GM12878 (cell line): ENCODE data around the gene RNASE12. TPM values are rescaled to one million over a fixed set of nuclear protein-coding genes. Genes with fewer than 3 reads are reported as not detected.

ENCODE experiments used
- polyA plus RNA-seq, 11 experiments: library from polyadenylated mRNA; depleted of rRNA in 4 of 11; unstranded in 6 of 11; stranded (reverse) in 5 of 11; fragments of >200 nt; fragmentation: Nextera tagmentation in 4 of 11; fragmentation: Illumina TruSeq in 1 of 11; extraction: Ambion mirVana in 4 of 11; extraction: Trizol in 1 of 11; gene quantifications; 1 replicate in 1 of 11; 2 replicates in 10 of 11; pipeline versions ENCODE4 v1.2.1 to v1.2.3, GENCODE V29; 2011 to 2016; ENCODE audit warnings: inconsistent platforms in 2 of 11, missing spikeins in 2 of 11, low read depth in 1 of 11
- total RNA-seq, 4 experiments: library from RNA; depleted of rRNA in 3 of 4; stranded (reverse); fragments of >200 nt in 3 of 4; fragmentation: Illumina TruSeq in 1 of 4; extraction: Trizol in 1 of 4; gene quantifications; 2 replicates each; pipeline versions ENCODE4 v1.2.1 to v1.2.3, GENCODE V29; 2013 to 2021

Gene RNASE12
- total and polyA plus RNA-seq, 10 of the 15 experiments (the other 5 are each of a cell fraction or from before 2014, with no cell fraction given) = not detected

Other genes with a start within 250 kb of the RNASE12 start
Only the 7 nearest of the 17 such genes appear.
- 145 and 161 TPM in 2 replicates for gene PNP, start 122.0 kb downstream of the RNASE12 start, total RNA-seq (2014; rRNA removed)
- gene PNP, start 122.0 kb downstream of the RNASE12 start, total RNA-seq (2014; rRNA removed; fragmentation: Illumina TruSeq; extraction: Trizol) = 185 and 198 TPM in 2 replicates
- gene PNP, start 122.0 kb downstream of the RNASE12 start, total RNA-seq (2021) = 129 and 131 TPM in 2 replicates
- gene PNP, start 122.0 kb downstream of the RNASE12 start, polyA plus RNA-seq (2011; rRNA removed) = 202 and 215 TPM in 2 replicates
- 196 and 211 TPM in 2 replicates for gene PNP, start 122.0 kb downstream of the RNASE12 start, polyA plus RNA-seq (2014; fragmentation: Illumina TruSeq; extraction: Trizol)
- 100 to 1,000 TPM; 103 to 123 TPM for gene PNP, start 122.0 kb downstream of the RNASE12 start, polyA plus RNA-seq (2014; fragmentation: Nextera tagmentation; extraction: Ambion mirVana)
- gene PNP, start 122.0 kb downstream of the RNASE12 start, polyA plus RNA-seq (2014; rRNA removed) = 137 and 146 TPM in 2 replicates
- 100 to 1,000 TPM; 124 to 131 TPM for gene PNP, start 122.0 kb downstream of the RNASE12 start, polyA plus RNA-seq (2016; fragmentation: Nextera tagmentation; extraction: Ambion mirVana)
- gene RNASE10, start 85.8 kb downstream of the RNASE12 start, total RNA-seq (2014; rRNA removed) = not detected in 2 replicates
- not detected in 2 replicates for gene RNASE10, start 85.8 kb downstream of the RNASE12 start, total RNA-seq (2014; rRNA removed; fragmentation: Illumina TruSeq; extraction: Trizol)
- gene RNASE10, start 85.8 kb downstream of the RNASE12 start, total RNA-seq (2021) = 0.21 and 0.44 TPM in 2 replicates
- gene RNASE10, start 85.8 kb downstream of the RNASE12 start, polyA plus RNA-seq (2011; rRNA removed) = not detected in 2 replicates
- gene RNASE10, start 85.8 kb downstream of the RNASE12 start, polyA plus RNA-seq (2014; fragmentation: Illumina TruSeq; extraction: Trizol) = not detected in 2 replicates
- gene RNASE10, start 85.8 kb downstream of the RNASE12 start, polyA plus RNA-seq (2014; fragmentation: Nextera tagmentation; extraction: Ambion mirVana) = not detected
- 0.19 TPM in 1 of 2 replicates, not detected in the other for gene RNASE10, start 85.8 kb downstream of the RNASE12 start, polyA plus RNA-seq (2014; rRNA removed)
- under 1 TPM; 0.13 to 0.18 TPM for gene RNASE10, start 85.8 kb downstream of the RNASE12 start, polyA plus RNA-seq (2016; fragmentation: Nextera tagmentation; extraction: Ambion mirVana)
- not detected in 2 replicates for gene RNASE9, start 30.3 kb downstream of the RNASE12 start, total RNA-seq (2014; rRNA removed)
- gene RNASE9, start 30.3 kb downstream of the RNASE12 start, total RNA-seq (2014; rRNA removed; fragmentation: Illumina TruSeq; extraction: Trizol) = not detected in 2 replicates
- not detected in 2 replicates for gene RNASE9, start 30.3 kb downstream of the RNASE12 start, total RNA-seq (2021)
- gene RNASE9, start 30.3 kb downstream of the RNASE12 start, polyA plus RNA-seq (2011; rRNA removed) = not detected in 2 replicates
- not detected in 2 replicates for gene RNASE9, start 30.3 kb downstream of the RNASE12 start, polyA plus RNA-seq (2014; fragmentation: Illumina TruSeq; extraction: Trizol)
- not detected for gene RNASE9, start 30.3 kb downstream of the RNASE12 start, polyA plus RNA-seq (2014; fragmentation: Nextera tagmentation; extraction: Ambion mirVana)
- gene RNASE9, start 30.3 kb downstream of the RNASE12 start, polyA plus RNA-seq (2014; rRNA removed) = not detected in 2 replicates
- gene RNASE9, start 30.3 kb downstream of the RNASE12 start, polyA plus RNA-seq (2016; fragmentation: Nextera tagmentation; extraction: Ambion mirVana) = not detected
- not detected in 2 replicates for gene RNASE11, start 3.4 kb downstream of the RNASE12 start, total RNA-seq (2014; rRNA removed)
- not detected in 2 replicates for gene RNASE11, start 3.4 kb downstream of the RNASE12 start, total RNA-seq (2014; rRNA removed; fragmentation: Illumina TruSeq; extraction: Trizol)
- not detected in 2 replicates for gene RNASE11, start 3.4 kb downstream of the RNASE12 start, total RNA-seq (2021)
- gene RNASE11, start 3.4 kb downstream of the RNASE12 start, polyA plus RNA-seq (2011; rRNA removed) = not detected in 2 replicates
- not detected in 2 replicates for gene RNASE11, start 3.4 kb downstream of the RNASE12 start, polyA plus RNA-seq (2014; fragmentation: Illumina TruSeq; extraction: Trizol)
- not detected for gene RNASE11, start 3.4 kb downstream of the RNASE12 start, polyA plus RNA-seq (2014; fragmentation: Nextera tagmentation; extraction: Ambion mirVana)
- gene RNASE11, start 3.4 kb downstream of the RNASE12 start, polyA plus RNA-seq (2014; rRNA removed) = not detected in 2 replicates
- not detected for gene RNASE11, start 3.4 kb downstream of the RNASE12 start, polyA plus RNA-seq (2016; fragmentation: Nextera tagmentation; extraction: Ambion mirVana)
- gene OR6S1, start 50.3 kb upstream of the RNASE12 start, total RNA-seq (2014; rRNA removed) = 0.62 and 0.76 TPM in 2 replicates
- 0.64 and 0.67 TPM in 2 replicates for gene OR6S1, start 50.3 kb upstream of the RNASE12 start, total RNA-seq (2014; rRNA removed; fragmentation: Illumina TruSeq; extraction: Trizol)
- gene OR6S1, start 50.3 kb upstream of the RNASE12 start, total RNA-seq (2021) = 0.51 and 0.66 TPM in 2 replicates
- gene OR6S1, start 50.3 kb upstream of the RNASE12 start, polyA plus RNA-seq (2011; rRNA removed) = 0.09 and 0.24 TPM in 2 replicates
- gene OR6S1, start 50.3 kb upstream of the RNASE12 start, polyA plus RNA-seq (2014; fragmentation: Illumina TruSeq; extraction: Trizol) = 0.22 TPM in 1 of 2 replicates, not detected in the other
- gene OR6S1, start 50.3 kb upstream of the RNASE12 start, polyA plus RNA-seq (2014; fragmentation: Nextera tagmentation; extraction: Ambion mirVana) = not detected
- 0.35 and 0.42 TPM in 2 replicates for gene OR6S1, start 50.3 kb upstream of the RNASE12 start, polyA plus RNA-seq (2014; rRNA removed)
- not detected for gene OR6S1, start 50.3 kb upstream of the RNASE12 start, polyA plus RNA-seq (2016; fragmentation: Nextera tagmentation; extraction: Ambion mirVana)
- gene RNASE4, start 93.2 kb upstream of the RNASE12 start, total RNA-seq (2014; rRNA removed) = 1.1 and 2.0 TPM in 2 replicates
- 1.3 and 1.6 TPM in 2 replicates for gene RNASE4, start 93.2 kb upstream of the RNASE12 start, total RNA-seq (2014; rRNA removed; fragmentation: Illumina TruSeq; extraction: Trizol)
- 0.29 and 1.1 TPM in 2 replicates for gene RNASE4, start 93.2 kb upstream of the RNASE12 start, total RNA-seq (2021)
- gene RNASE4, start 93.2 kb upstream of the RNASE12 start, polyA plus RNA-seq (2011; rRNA removed) = 0.87 and 1.1 TPM in 2 replicates
- 0.29 and 1.3 TPM in 2 replicates for gene RNASE4, start 93.2 kb upstream of the RNASE12 start, polyA plus RNA-seq (2014; fragmentation: Illumina TruSeq; extraction: Trizol)
- 1 to 10 TPM; 1.2 to 2.6 TPM for gene RNASE4, start 93.2 kb upstream of the RNASE12 start, polyA plus RNA-seq (2014; fragmentation: Nextera tagmentation; extraction: Ambion mirVana)
- gene RNASE4, start 93.2 kb upstream of the RNASE12 start, polyA plus RNA-seq (2014; rRNA removed) = 1.0 and 1.9 TPM in 2 replicates
- gene RNASE4, start 93.2 kb upstream of the RNASE12 start, polyA plus RNA-seq (2016; fragmentation: Nextera tagmentation; extraction: Ambion mirVana) = 1 to 10 TPM; 1.4 to 1.9 TPM
- gene ANG, start 97.4 kb upstream of the RNASE12 start, total RNA-seq (2014; rRNA removed) = 2.1 TPM in 2 replicates
- gene ANG, start 97.4 kb upstream of the RNASE12 start, total RNA-seq (2014; rRNA removed; fragmentation: Illumina TruSeq; extraction: Trizol) = 1.8 and 1.9 TPM in 2 replicates
- gene ANG, start 97.4 kb upstream of the RNASE12 start, total RNA-seq (2021) = 1.8 and 2.6 TPM in 2 replicates
- gene ANG, start 97.4 kb upstream of the RNASE12 start, polyA plus RNA-seq (2011; rRNA removed) = 1.0 and 1.1 TPM in 2 replicates
- gene ANG, start 97.4 kb upstream of the RNASE12 start, polyA plus RNA-seq (2014; fragmentation: Illumina TruSeq; extraction: Trizol) = 2.7 and 3.2 TPM in 2 replicates
- 1 to 10 TPM; 2.9 to 5.9 TPM for gene ANG, start 97.4 kb upstream of the RNASE12 start, polyA plus RNA-seq (2014; fragmentation: Nextera tagmentation; extraction: Ambion mirVana)
- gene ANG, start 97.4 kb upstream of the RNASE12 start, polyA plus RNA-seq (2014; rRNA removed) = 2.2 and 2.3 TPM in 2 replicates
- gene ANG, start 97.4 kb upstream of the RNASE12 start, polyA plus RNA-seq (2016; fragmentation: Nextera tagmentation; extraction: Ambion mirVana) = 1 to 10 TPM; 1.9 to 2.0 TPM